ENCODE measurements around the gene GRK5. TPM values are rescaled to one million over a fixed set of nuclear protein-coding genes. Genes with fewer than 3 reads are reported as not detected.

GRK5 gene
- total RNA-seq, 1 experiment from 2014 or later, result 4.5 TPM

- DNase-seq (no peak), ATAC-seq (no peak)
- H3K36me3 ChIP-seq (ENCODE audit: low read depth, low read length), result no peaks in the 10 kb centered on the region; the same call in 1 of the 2 replicates
- no peak overlapping the region for H3K27ac ChIP-seq (ENCODE audit: low read length)
- H2AFZ ChIP-seq (ENCODE audit: low read length), result no peak overlapping the region
- H3K9ac ChIP-seq (ENCODE audit: low read length), result no peak overlapping the region
- CTCF ChIA-PET, result no interaction called here
- H3K27me3 ChIP-seq (ENCODE audit: low read length), result no peaks in the 10 kb centered on the region
- POLR2A ChIA-PET (ENCODE audit: unreplicated experiment), result no interaction called here
- H3K9me3 ChIP-seq (ENCODE audit: low read length), result no peaks in the 10 kb centered on the region
- no peak overlapping the region for H3K4me3 ChIP-seq (ENCODE audit: low read length)
- TF ChIP-seq EZH2 (IDR thresholded peaks at IDR 0.05; ENCODE audit: low read length, unreplicated experiment) (no peak), EZH2phosphoT487 (IDR thresholded peaks at IDR 0.05; ENCODE audit: borderline replicate concordance, low read length) (no peak)
- no peaks in the 10 kb centered on the region for H4K20me1 ChIP-seq (ENCODE audit: low read length)
- intact Hi-C loops (cut with micrococcal nuclease), result loop anchor here (10.0 kb wide), 1 partner anchor 108 kb away; no protein-coding TSS in a partner anchor
- H3F3A ChIP-seq (ENCODE audit: low read length, unreplicated experiment), result no peaks in the 10 kb centered on the region
- no peaks in the 10 kb centered on the region for H3K9me2 ChIP-seq (replicated peaks; ENCODE audit: low read length)
- H3K4me1 ChIP-seq (ENCODE audit: insufficient read depth, low read length), result no peaks in the 10 kb centered on the region
- H3K79me2 ChIP-seq (ENCODE audit: low read length), result no peaks in the 10 kb centered on the region
- BruUV-seq (replicated peaks), result no TSS peak
- no peak overlapping the region for H3K4me2 ChIP-seq (ENCODE audit: low read length)
Observed at GRCh38 chr10:119412244-119413092, 205.1 kb downstream of the GRK5 start.

DNA sequence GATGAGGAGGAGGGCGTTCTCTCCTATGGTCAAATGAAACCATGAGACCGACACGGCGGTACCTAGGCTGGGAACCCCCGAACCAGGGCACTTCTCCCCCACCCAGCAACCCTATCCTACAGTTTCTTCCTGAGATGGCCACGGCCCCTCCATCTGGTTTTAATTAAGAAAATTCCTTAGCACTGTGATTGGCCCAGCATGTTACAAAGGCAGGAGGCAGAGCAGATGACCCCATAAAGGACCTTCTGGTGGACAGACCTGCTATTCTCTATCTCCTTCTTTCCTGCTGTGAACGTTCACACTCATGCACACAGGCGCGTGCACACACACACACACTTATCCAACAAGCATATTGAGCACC lies 205.7 kb downstream of the GRK5 start:
- H3K4me2 ChIP-seq (ENCODE audit: low read length), result no peak overlapping the region
- no peaks in the 10 kb centered on the region; the same call in 1 of the 2 replicates for H3K36me3 ChIP-seq (ENCODE audit: low read depth, low read length)
- H3K79me2 ChIP-seq (ENCODE audit: low read length), result no peaks in the 10 kb centered on the region
- no TSS peak for BruUV-seq (replicated peaks)
- no peak overlapping the region for H2AFZ ChIP-seq (ENCODE audit: low read length)
- H3K9me2 ChIP-seq (replicated peaks; ENCODE audit: low read length), result no peaks in the 10 kb centered on the region
- CTCF ChIA-PET, result no interaction called here
- DNase-seq (no peak), ATAC-seq (no peak)
- no peaks in the 10 kb centered on the region for H3K4me1 ChIP-seq (ENCODE audit: insufficient read depth, low read length)
- intact Hi-C loops (cut with micrococcal nuclease), result loop anchor here (10.0 kb wide), 1 partner anchor 108 kb away; no protein-coding TSS in a partner anchor
- no peak overlapping the region for H3K27ac ChIP-seq (ENCODE audit: low read length)
- no peak overlapping the region for H3K9ac ChIP-seq (ENCODE audit: low read length)
- no peaks in the 10 kb centered on the region for H3K9me3 ChIP-seq (ENCODE audit: low read length)
- no peak for TF ChIP-seq EZH2phosphoT487 (IDR thresholded peaks at IDR 0.05; ENCODE audit: borderline replicate concordance, low read length)
- no peak for TF ChIP-seq EZH2 (IDR thresholded peaks at IDR 0.05; ENCODE audit: low read length, unreplicated experiment)
- TF ChIP-seq, protein P1, sequence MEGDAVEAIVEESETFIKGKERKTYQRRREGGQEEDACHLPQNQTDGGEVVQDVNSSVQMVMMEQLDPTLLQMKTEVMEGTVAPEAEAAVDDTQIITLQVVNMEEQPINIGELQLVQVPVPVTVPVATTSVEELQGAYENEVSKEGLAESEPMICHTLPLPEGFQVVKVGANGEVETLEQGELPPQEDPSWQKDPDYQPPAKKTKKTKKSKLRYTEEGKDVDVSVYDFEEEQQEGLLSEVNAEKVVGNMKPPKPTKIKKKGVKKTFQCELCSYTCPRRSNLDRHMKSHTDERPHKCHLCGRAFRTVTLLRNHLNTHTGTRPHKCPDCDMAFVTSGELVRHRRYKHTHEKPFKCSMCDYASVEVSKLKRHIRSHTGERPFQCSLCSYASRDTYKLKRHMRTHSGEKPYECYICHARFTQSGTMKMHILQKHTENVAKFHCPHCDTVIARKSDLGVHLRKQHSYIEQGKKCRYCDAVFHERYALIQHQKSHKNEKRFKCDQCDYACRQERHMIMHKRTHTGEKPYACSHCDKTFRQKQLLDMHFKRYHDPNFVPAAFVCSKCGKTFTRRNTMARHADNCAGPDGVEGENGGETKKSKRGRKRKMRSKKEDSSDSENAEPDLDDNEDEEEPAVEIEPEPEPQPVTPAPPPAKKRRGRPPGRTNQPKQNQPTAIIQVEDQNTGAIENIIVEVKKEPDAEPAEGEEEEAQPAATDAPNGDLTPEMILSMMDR (conservative IDR thresholded peaks at IDR 0.05; ENCODE audit: low read depth, low read length), result no peak
- H4K20me1 ChIP-seq (ENCODE audit: low read length), result no peaks in the 10 kb centered on the region
- H3K27me3 ChIP-seq (ENCODE audit: low read length), result no peaks in the 10 kb centered on the region
- POLR2A ChIA-PET (ENCODE audit: unreplicated experiment), result no interaction called here
- H3F3A ChIP-seq (ENCODE audit: low read length, unreplicated experiment), result no peaks in the 10 kb centered on the region
- no peak overlapping the region for H3K4me3 ChIP-seq (ENCODE audit: low read length)

DNA sequence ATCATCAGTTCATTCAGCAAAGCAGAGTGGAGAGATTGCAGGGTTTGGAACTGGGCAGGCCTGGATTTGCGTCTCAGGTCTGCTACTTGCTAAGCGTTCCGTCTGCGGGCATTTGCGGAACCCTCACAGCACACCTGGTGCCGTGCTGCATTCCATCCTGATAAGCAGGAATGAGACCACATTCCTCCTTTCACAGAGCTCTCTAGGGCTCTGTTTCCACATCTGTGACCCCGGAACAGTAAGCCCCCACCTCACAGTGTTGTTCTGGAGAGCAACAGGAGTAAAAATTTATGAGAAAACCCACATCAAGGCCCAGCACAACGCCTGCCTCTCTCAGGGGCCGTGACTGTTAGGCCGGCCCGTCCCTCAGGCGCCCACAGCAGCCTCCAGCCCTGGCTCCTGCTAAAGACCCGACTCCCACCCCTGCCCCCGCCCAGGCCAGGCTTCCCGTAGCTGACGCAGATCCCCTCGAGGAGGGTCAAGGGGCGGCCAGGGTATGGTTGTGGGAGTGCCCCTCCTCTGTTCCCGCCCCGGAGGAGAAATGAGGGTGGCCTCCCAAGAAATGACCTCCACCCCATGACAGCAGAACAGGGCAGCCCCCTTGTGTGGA lies 206.2 kb downstream of the GRK5 start:
- H3K27me3 ChIP-seq (ENCODE audit: low read length), result no peaks in the 10 kb centered on the region
- no peak overlapping the region for H3K4me2 ChIP-seq (ENCODE audit: low read length)
- H3K4me1 ChIP-seq (ENCODE audit: insufficient read depth, low read length), result no peaks in the 10 kb centered on the region
- no peak overlapping the region for H3K4me3 ChIP-seq (ENCODE audit: low read length)
- BruUV-seq (replicated peaks), result no TSS peak
- no peaks in the 10 kb centered on the region for H3F3A ChIP-seq (ENCODE audit: low read length, unreplicated experiment)
- no peaks in the 10 kb centered on the region for H3K9me2 ChIP-seq (replicated peaks; ENCODE audit: low read length)
- no peak for TF ChIP-seq EZH2 (IDR thresholded peaks at IDR 0.05; ENCODE audit: low read length, unreplicated experiment)
- TF ChIP-seq, protein P1 (conservative IDR thresholded peaks at IDR 0.05; ENCODE audit: low read depth, low read length), result no peak
- no peak for TF ChIP-seq EZH2phosphoT487 (IDR thresholded peaks at IDR 0.05; ENCODE audit: borderline replicate concordance, low read length)
- no peak overlapping the region for H3K9ac ChIP-seq (ENCODE audit: low read length)
- CTCF ChIA-PET, result no interaction called here
- H3K36me3 ChIP-seq (ENCODE audit: low read depth, low read length), result no peaks in the 10 kb centered on the region; the same call in 1 of the 2 replicates
- ATAC-seq (no peak), DNase-seq (no peak)
- no peaks in the 10 kb centered on the region for H3K79me2 ChIP-seq (ENCODE audit: low read length)
- no peaks in the 10 kb centered on the region for H3K9me3 ChIP-seq (ENCODE audit: low read length)
- intact Hi-C loops (cut with micrococcal nuclease), result loop anchor here (10.0 kb wide), 1 partner anchor 109 kb away; no protein-coding TSS in a partner anchor
- no peak overlapping the region for H3K27ac ChIP-seq (ENCODE audit: low read length)
- H2AFZ ChIP-seq (ENCODE audit: low read length), result no peak overlapping the region
- POLR2A ChIA-PET (ENCODE audit: unreplicated experiment), result no interaction called here
- no peaks in the 10 kb centered on the region for H4K20me1 ChIP-seq (ENCODE audit: low read length)
